Measurements from ENCODE around the gene TMCO2. TPM values are rescaled to one million over a fixed set of nuclear protein-coding genes. Genes with fewer than 3 reads are reported as not detected.

TMCO2 gene
- total RNA-seq, 1 donor from 2014 or later, result not detected

- Mint-ChIP-seq H3K36me3 (peaks cover 29% of the 10 kb centered on the region), H3K27ac (no peak overlapping the region), H3K9me3 (no peaks in the 10 kb centered on the region), H3K4me3 (no peak overlapping the region), H3K4me1 (peaks cover 5% of the 10 kb centered on the region), H3K27me3 (ENCODE audit: low read depth) (no peaks in the 10 kb centered on the region)
- no peak for DNase-seq (ENCODE audit: low spot score in 2 of 2, unreplicated experiment in 2 of 2)
- no peak for TF ChIP-seq CTCF (IDR thresholded peaks at IDR 0.05; ENCODE audit: unreplicated experiment)
These were observed 18.2 kb downstream of the TMCO2 start for GRCh38 chr1:40265919-40266318.

GRCh38 chr1:40266786-40267535, 19.2 kb downstream of the TMCO2 start:
- no peaks in the 10 kb centered on the region for H3K27me3 Mint-ChIP-seq (ENCODE audit: low read depth)
- H3K4me3 Mint-ChIP-seq, result no peak overlapping the region
- no peak for DNase-seq (ENCODE audit: low spot score in 2 of 2, unreplicated experiment in 2 of 2)
- no peak overlapping the region for H3K27ac Mint-ChIP-seq
- TF ChIP-seq CTCF (IDR thresholded peaks at IDR 0.05; ENCODE audit: unreplicated experiment), result no peak
- H3K9me3 Mint-ChIP-seq, result no peaks in the 10 kb centered on the region
- H3K4me1 Mint-ChIP-seq, result peaks cover 5% of the 10 kb centered on the region
- H3K36me3 Mint-ChIP-seq, result peaks cover 32% of the 10 kb centered on the region

- Mint-ChIP-seq H3K27ac (no peak overlapping the region), H3K27me3 (ENCODE audit: low read depth) (no peaks in the 10 kb centered on the region), H3K4me3 (no peak overlapping the region), H3K36me3 (peaks cover 35% of the 10 kb centered on the region), H3K9me3 (no peaks in the 10 kb centered on the region), H3K4me1 (peaks cover 5% of the 10 kb centered on the region)
- DNase-seq (ENCODE audit: low spot score in 2 of 2, unreplicated experiment in 2 of 2), result no peak
- TF ChIP-seq CTCF (IDR thresholded peaks at IDR 0.05; ENCODE audit: unreplicated experiment), result no peak
These were observed 20.0 kb downstream of the TMCO2 start for GRCh38 chr1:40267767-40268187.

- Mint-ChIP-seq H3K4me3 (no peak overlapping the region), H3K27me3 (ENCODE audit: low read depth) (no peaks in the 10 kb centered on the region), H3K36me3 (peaks cover 37% of the 10 kb centered on the region), H3K4me1 (peaks cover 5% of the 10 kb centered on the region), H3K27ac (no peak overlapping the region), H3K9me3 (no peaks in the 10 kb centered on the region)
- TF ChIP-seq CTCF (IDR thresholded peaks at IDR 0.05; ENCODE audit: unreplicated experiment), result no peak
- no peak for DNase-seq (ENCODE audit: low spot score in 2 of 2, unreplicated experiment in 2 of 2)
These were observed 20.5 kb downstream of the TMCO2 start for GRCh38 chr1:40268211-40268610.

- H3K4me1 Mint-ChIP-seq, result peaks cover 5% of the 10 kb centered on the region
- DNase-seq (ENCODE audit: low spot score in 2 of 2, unreplicated experiment in 2 of 2), result no peak
- H3K9me3 Mint-ChIP-seq, result no peaks in the 10 kb centered on the region
- H3K36me3 Mint-ChIP-seq, result peaks cover 40% of the 10 kb centered on the region
- H3K27ac Mint-ChIP-seq, result no peak overlapping the region
- no peak for TF ChIP-seq CTCF (IDR thresholded peaks at IDR 0.05; ENCODE audit: unreplicated experiment)
- no peak overlapping the region for H3K4me3 Mint-ChIP-seq
- no peaks in the 10 kb centered on the region for H3K27me3 Mint-ChIP-seq (ENCODE audit: low read depth)
These were observed 22.6 kb downstream of the TMCO2 start for GRCh38 chr1:40270152-40270834.
